ENCODE data around the gene PNLIPRP3. TPM values are rescaled to one million over a fixed set of nuclear protein-coding genes. Genes with fewer than 3 reads are reported as not detected.

The PNLIPRP3 gene
- total RNA-seq, 1 donor from 2014 or later, result not detected

DNA sequence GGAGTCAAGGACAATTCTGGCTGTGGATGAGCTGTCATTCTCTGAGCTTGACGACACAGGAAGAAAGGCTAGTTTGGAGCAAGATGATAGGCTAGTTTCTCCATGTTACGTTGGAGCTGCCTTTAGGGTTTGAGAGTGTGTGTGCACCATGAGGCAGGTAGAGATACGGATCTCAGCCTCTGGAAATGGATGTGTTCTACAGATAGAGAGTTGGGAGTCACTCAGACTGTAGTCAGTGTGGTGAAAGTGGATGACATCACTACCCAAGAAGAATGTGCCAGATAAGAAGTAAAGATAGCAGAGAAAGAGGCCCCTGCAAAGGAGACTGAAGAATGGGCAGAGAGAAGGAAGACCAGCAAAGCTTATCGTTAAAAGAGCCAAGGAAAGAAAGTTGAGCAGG lies 42.4 kb downstream of the PNLIPRP3 start:
- H3K4me3 ChIP-seq, result no peak overlapping the region
- no peaks in the 10 kb centered on the region for H3K4me1 ChIP-seq
- TF ChIP-seq, protein P1, sequence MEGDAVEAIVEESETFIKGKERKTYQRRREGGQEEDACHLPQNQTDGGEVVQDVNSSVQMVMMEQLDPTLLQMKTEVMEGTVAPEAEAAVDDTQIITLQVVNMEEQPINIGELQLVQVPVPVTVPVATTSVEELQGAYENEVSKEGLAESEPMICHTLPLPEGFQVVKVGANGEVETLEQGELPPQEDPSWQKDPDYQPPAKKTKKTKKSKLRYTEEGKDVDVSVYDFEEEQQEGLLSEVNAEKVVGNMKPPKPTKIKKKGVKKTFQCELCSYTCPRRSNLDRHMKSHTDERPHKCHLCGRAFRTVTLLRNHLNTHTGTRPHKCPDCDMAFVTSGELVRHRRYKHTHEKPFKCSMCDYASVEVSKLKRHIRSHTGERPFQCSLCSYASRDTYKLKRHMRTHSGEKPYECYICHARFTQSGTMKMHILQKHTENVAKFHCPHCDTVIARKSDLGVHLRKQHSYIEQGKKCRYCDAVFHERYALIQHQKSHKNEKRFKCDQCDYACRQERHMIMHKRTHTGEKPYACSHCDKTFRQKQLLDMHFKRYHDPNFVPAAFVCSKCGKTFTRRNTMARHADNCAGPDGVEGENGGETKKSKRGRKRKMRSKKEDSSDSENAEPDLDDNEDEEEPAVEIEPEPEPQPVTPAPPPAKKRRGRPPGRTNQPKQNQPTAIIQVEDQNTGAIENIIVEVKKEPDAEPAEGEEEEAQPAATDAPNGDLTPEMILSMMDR (IDR thresholded peaks at IDR 0.05), result no peak
- ATAC-seq (no peak), DNase-seq (no peak)
- H3K27ac ChIP-seq, result no peak overlapping the region
- intact Hi-C loops (cut with DNase I), result no loop called here
- no peaks in the 10 kb centered on the region for H3K36me3 ChIP-seq
- H3K9me3 ChIP-seq, result no peaks in the 10 kb centered on the region
- no peaks in the 10 kb centered on the region for H3K27me3 ChIP-seq (ENCODE audit: low read depth)

GRCh38 chr10:116470768-116471415 lies 43.2 kb downstream of the PNLIPRP3 start:
- no peak overlapping the region for H3K27ac ChIP-seq
- H3K4me1 ChIP-seq, result no peaks in the 10 kb centered on the region
- ATAC-seq (no peak), DNase-seq (no peak)
- no peaks in the 10 kb centered on the region for H3K9me3 ChIP-seq
- H3K27me3 ChIP-seq (ENCODE audit: low read depth), result no peaks in the 10 kb centered on the region
- no peaks in the 10 kb centered on the region for H3K36me3 ChIP-seq
- TF ChIP-seq, protein P1 (IDR thresholded peaks at IDR 0.05), result peak; percentile 9
- no peak overlapping the region for H3K4me3 ChIP-seq
- intact Hi-C loops (cut with DNase I), result no loop called here

DNA sequence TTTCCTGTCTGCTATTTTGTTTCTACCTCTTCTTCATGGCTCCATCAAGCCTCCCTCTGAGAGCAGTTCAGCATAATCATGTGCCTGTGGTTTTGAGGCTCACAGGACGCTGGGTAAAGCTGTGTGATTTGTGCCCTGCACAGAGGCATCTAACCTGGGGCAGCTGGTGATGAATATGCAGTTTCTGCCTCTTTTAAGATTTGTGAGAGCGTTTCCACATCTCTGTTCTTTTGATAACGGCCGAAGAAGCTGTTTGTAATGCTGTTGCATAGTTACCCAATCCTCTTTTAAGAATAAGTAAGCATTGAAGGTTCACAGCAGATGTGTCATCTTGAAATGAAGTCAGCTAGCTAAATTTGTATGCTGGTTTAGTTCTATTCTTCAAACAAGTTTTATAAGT lies 45.2 kb downstream of the PNLIPRP3 start:
- TF ChIP-seq, protein P1 (IDR thresholded peaks at IDR 0.05), result no peak
- intact Hi-C loops (cut with DNase I), result no loop called here
- Histone ChIP-seq H3K9me3 (no peaks in the 10 kb centered on the region), H3K36me3 (no peaks in the 10 kb centered on the region), H3K4me1 (no peaks in the 10 kb centered on the region), H3K4me3 (no peak overlapping the region), H3K27ac (no peak overlapping the region), H3K27me3 (ENCODE audit: low read depth) (no peaks in the 10 kb centered on the region)
- ATAC-seq, result no peak
- DNase-seq, result no peak

GRCh38 chr10:116475866-116476265 lies 48.2 kb downstream of the PNLIPRP3 start:
- no peaks in the 10 kb centered on the region for H3K9me3 ChIP-seq
- DNase-seq (no peak), ATAC-seq (no peak)
- no peaks in the 10 kb centered on the region for H3K27me3 ChIP-seq (ENCODE audit: low read depth)
- no peak overlapping the region for H3K27ac ChIP-seq
- intact Hi-C loops (cut with DNase I), result no loop called here
- TF ChIP-seq, protein P1 (IDR thresholded peaks at IDR 0.05), result no peak
- H3K4me1 ChIP-seq, result no peaks in the 10 kb centered on the region
- no peak overlapping the region for H3K4me3 ChIP-seq
- H3K36me3 ChIP-seq, result no peaks in the 10 kb centered on the region

DNA sequence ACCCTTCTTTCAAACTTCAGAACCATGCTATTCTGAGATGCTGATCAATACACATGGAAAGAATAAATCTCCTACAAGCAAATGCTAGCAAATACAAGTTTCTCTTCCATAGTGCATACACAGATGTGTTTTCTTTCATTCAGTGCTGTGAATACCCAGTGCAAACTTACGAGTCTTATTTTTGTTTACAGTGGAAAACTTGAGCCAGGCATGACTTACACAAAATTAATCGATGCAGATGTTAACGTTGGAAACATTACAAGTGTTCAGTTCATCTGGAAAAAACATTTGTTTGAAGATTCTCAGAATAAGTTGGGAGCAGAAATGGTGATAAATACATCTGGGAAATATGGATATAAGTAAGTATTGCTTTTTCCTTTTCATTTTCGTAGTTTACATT lies 48.8 kb downstream of the PNLIPRP3 start:
- Histone ChIP-seq H3K36me3 (no peaks in the 10 kb centered on the region), H3K4me1 (no peaks in the 10 kb centered on the region), H3K4me3 (no peak overlapping the region), H3K27me3 (ENCODE audit: low read depth) (no peaks in the 10 kb centered on the region), H3K9me3 (no peaks in the 10 kb centered on the region), H3K27ac (no peak overlapping the region)
- DNase-seq (no peak), ATAC-seq (no peak)
- intact Hi-C loops (cut with DNase I), result no loop called here
- TF ChIP-seq, protein P1 (IDR thresholded peaks at IDR 0.05), result no peak
